ENCODE results near the gene DUSP7.
"Not testable (repeated sequence)": the region's sequence is repeated elsewhere in the genome, so short reads cannot be mapped to it uniquely, and the experiment has no call there.

Gene DUSP7

GRCh38 chr3:52046186-52046901 is 10.0 kb downstream of the DUSP7 start:
- DNase-seq: no peak

GRCh38 chr3:52044869-52045619 is 11.3 kb downstream of the DUSP7 start:
- no peak for DNase-seq

- no peak for DNase-seq
Observed at GRCh38 chr3:52043750-52044149, 12.6 kb downstream of the DUSP7 start.

DNA sequence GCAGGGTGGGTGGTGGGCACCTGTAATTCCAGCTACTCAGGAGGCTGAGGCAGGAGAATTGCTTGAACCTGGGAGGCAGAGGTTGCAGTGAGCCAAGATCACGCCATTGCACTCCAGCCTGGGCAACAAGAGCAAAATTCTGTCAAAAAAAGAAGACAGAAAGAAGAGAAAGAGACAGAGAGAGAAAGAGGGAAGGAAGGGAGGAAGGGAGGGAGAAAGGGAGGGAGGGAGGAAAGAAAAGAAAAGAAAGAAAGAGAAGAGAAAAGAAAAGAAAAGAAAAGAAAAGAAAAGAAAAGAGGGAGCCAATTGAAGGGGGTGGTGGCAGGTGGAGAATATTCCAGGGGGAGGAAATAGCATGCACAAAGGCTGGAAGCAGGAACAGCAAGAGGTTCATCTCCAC is 13.3 kb downstream of the DUSP7 start:
- DNase-seq: not testable (repeated sequence)

GRCh38 chr3:52041118-52041731 is 15.1 kb downstream of the DUSP7 start:
- DNase-seq: peak in 1 of 2 experiments; percentile 21

- DNase-seq: no peak
Observed at GRCh38 chr3:52040600-52040999, 15.8 kb downstream of the DUSP7 start.

DNA sequence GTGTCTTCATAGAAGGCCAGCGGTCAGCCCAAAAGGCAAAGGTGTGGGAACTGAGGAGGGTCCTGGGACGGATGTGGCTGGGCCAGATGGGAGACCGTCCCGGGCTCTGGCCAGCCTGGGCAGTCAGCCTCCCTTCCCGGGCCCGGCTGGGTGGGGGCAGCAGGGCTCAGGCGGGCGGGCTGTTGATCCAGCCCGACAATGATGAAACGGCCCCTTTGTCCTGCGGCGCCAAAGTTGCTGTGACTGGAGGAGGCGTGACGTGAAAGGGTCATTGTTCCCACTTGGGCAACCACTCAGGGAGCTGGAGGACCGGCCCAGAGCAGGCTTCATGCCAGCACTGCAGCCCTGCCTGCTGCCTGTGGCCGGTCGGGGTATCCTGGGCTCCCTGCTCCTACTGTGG is 16.5 kb downstream of the DUSP7 start:
- no peak for DNase-seq

- no peak for DNase-seq
Observed at GRCh38 chr3:52039426-52039825, 16.9 kb downstream of the DUSP7 start.

GRCh38 chr3:52038227-52038626 is 18.1 kb downstream of the DUSP7 start:
- DNase-seq: no peak

GRCh38 chr3:52037291-52037690 is 19.1 kb downstream of the DUSP7 start:
- no peak for DNase-seq

- DNase-seq: no peak
Observed at GRCh38 chr3:52036829-52037228, 19.5 kb downstream of the DUSP7 start.

DNA sequence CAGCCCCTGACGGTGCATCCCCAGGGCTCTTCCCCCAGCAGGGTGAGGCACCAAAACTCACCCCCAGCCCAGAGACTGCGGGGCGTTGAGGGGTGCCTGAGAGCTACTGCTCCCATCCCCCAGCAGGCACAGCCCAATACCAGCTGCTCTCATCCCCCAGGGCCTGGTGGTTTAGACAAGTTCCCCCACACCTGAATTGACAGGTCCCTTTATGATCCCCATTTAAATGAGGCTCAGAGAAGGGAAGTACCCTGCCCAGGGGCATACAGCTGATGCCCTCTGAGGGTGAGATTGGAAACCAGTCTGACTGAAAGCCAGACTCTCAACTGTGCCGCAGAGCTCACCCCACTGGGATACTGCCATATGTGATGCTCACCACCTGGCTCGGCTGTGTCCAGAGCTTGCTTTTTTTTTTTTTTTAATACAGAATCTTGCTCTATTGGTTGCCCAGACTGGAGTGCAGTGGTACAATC is 20.1 kb downstream of the DUSP7 start:
- no peak for DNase-seq

GRCh38 chr3:52034651-52035050 is 21.7 kb downstream of the DUSP7 start:
- DNase-seq: no peak

GRCh38 chr3:52034212-52034611 is 22.2 kb downstream of the DUSP7 start:
- no peak for DNase-seq

DNA sequence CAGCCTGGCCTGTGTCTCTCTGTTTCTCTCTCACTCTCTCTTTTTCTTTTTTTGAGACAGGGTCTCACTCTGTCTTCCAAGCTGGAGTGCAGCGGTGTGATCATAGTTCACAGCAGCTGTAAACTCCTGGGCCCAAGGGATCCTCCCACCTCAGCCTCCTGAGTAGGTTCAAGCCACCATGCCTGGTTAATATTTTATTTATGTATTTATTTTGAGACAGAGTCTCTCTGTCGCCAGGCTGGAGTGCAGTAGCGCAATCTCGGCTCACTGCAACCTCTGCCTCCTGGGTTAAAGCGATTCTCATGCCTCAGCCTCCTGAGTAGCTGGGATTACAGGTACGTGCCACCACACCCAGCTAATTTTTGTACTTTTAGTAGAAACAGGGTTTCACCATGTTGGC is 22.6 kb downstream of the DUSP7 start:
- not testable (repeated sequence) for DNase-seq

- DNase-seq: no peak
Observed at GRCh38 chr3:52032702-52033408, 23.5 kb downstream of the DUSP7 start.

DNA sequence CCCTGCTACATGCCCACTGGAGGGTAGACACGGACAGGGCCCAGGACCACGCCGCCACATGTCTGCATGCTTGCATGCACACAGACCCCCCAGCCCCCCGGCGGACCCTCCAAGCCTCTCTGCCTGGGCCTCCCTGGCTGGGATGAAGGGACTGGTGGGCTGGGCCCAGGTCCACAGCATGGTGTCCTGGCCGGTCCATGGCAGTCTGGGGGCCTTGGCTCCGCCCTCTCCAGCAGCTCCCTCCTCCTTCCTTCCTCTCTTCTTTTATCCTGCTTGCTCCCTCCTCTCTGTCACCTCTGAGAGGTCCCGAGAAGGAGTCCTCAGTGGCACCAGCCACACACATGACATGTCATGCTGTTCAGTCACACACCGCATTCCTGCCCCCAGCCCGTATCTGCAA is 24.5 kb downstream of the DUSP7 start:
- DNase-seq: no peak

GRCh38 chr3:52030714-52031310 is 25.6 kb downstream of the DUSP7 start:
- no peak for DNase-seq

- no peak for DNase-seq
Observed at GRCh38 chr3:52029535-52029934, 26.8 kb downstream of the DUSP7 start.

DNA sequence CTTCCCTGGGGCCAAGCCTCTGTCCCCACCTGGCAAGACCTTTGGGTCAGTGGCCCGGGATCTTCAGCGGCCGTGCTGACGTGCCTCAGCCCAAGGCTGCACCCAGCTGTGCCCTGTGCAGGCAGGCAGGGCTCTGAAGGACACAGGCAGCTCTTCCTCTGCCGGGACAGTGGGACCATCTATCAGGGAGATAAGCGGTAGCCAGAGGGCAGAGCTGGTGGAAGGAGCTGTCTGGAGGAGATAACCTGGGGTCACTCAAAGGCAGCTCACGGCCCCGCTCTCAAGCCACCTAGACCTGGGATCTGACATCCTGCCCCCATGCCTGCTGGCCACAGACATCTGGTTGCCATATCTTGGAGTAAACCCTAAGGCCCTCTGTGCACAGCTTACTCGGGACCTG is 27.3 kb downstream of the DUSP7 start:
- no peak for DNase-seq

- no peak for DNase-seq
Observed at GRCh38 chr3:52028572-52028971, 27.8 kb downstream of the DUSP7 start.

- DNase-seq: no peak
Observed at GRCh38 chr3:52026041-52026440, 30.3 kb downstream of the DUSP7 start.

- DNase-seq: no peak
Observed at GRCh38 chr3:52025453-52025852, 30.9 kb downstream of the DUSP7 start.
